Bronchial epithelial cell (primary cell): Measurements from ENCODE around the gene CCDC177. TPM values are rescaled to one million over a fixed set of nuclear protein-coding genes. Genes with fewer than 3 reads are reported as not detected.

ENCODE experiments used
- DNase-seq: peaks from one replicate; pipeline ENCODE4 v3.0.0-alpha.2; 2010; ENCODE audit warnings: low read depth
- FAIRE-seq: peaks from 2 replicates; lab custom pipeline; 2011; peaks lifted over from hg19 to GRCh38; lab: Jason Lieb, UNC
- H3K27me3 ChIP-seq: 2 replicates; pipeline ENCODE4 v1.5.1; 2011; ENCODE audit warnings: low read length; ENCODE audit not compliant: control insufficient read depth, insufficient read depth
- H3K36me3 ChIP-seq: 2 replicates; pipeline ENCODE4 v1.5.1; 2011; ENCODE audit warnings: low read length; ENCODE audit not compliant: control insufficient read depth, insufficient read depth
- H3K4me3 ChIP-seq: 2 replicates; pipeline ENCODE4 v1.5.1; 2011; ENCODE audit warnings: mild to moderate bottlenecking, low read depth, low read length, control low read depth
- total RNA-seq: library from RNA; depleted of rRNA; stranded (reverse); fragments of >200 nt; gene quantifications from 2 replicates; pipeline ENCODE4 v1.2.1, GENCODE V29; 2014
- TF ChIP-seq, protein P1 (sequence below): IDR thresholded peaks from 2 replicates; pipeline ENCODE4 v1.5.1; 2011; ENCODE audit warnings: mild to moderate bottlenecking, moderate library complexity, low read length, control low read depth, inconsistent platforms; ENCODE audit not compliant: insufficient read depth, severe bottlenecking

The CCDC177 gene
- total RNA-seq, 1 donor from 2014 or later = not detected

DNA sequence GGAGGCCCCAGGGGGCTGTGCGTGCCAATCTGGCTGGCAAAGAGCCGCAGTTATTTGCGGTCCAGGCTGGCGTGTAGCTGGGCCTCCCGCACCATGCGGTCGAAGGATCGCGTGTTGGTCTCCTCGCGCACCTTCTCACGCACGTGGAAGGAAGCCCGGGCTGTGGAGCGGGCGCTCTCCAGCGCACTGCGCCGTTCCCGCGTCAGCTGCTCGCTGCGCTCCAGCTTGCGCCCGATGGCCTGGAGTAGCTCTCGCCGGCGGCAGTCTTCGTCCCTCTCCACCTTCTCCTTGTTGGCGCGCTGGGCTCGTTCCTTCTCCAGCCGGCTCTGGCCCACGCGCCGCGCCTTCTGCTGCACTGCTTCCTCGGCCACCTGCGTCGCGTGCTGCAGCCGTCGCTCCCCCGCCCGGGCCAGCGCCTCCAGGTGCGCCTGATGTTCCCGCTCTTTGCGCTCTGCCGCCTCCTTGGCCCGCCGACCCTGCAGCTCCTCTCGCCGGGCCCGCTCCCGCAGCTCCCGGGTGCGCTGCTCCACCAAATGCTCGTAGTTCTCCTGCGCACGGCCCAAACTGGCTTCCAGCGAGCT is 3.1 kb downstream of the CCDC177 start:
- FAIRE-seq = no peak
- H3K36me3 ChIP-seq = no peaks in the 10 kb centered on the region

DNA sequence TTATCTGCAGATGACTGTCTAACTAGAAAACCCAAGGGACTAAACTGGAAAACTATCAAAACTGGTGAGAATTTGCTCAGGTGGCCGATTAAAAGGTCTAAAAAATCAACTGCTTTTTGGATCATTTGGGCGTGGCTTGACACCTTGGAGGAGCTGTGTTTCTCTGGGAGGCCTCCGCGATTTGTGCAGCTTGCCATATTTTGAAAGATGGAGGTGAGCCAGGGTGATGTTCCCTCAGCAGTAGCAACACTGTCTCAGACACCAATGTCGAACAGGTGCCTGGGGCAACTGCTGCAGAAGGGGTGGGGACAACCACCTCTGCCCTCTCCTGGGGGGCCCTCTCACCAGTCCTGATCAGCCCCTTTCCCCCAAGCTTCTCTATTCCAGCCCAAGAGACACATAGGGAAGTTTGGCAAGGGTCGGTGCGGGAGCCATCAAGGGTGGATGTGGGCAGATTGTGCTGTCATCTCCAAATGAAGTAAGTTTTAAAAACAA is 3.8 kb downstream of the CCDC177 start:
- Histone ChIP-seq H3K4me3 (no peak overlapping the region), H3K27me3 (peaks cover 45% of the 10 kb centered on the region), H3K36me3 (no peaks in the 10 kb centered on the region)
- TF ChIP-seq, protein P1, sequence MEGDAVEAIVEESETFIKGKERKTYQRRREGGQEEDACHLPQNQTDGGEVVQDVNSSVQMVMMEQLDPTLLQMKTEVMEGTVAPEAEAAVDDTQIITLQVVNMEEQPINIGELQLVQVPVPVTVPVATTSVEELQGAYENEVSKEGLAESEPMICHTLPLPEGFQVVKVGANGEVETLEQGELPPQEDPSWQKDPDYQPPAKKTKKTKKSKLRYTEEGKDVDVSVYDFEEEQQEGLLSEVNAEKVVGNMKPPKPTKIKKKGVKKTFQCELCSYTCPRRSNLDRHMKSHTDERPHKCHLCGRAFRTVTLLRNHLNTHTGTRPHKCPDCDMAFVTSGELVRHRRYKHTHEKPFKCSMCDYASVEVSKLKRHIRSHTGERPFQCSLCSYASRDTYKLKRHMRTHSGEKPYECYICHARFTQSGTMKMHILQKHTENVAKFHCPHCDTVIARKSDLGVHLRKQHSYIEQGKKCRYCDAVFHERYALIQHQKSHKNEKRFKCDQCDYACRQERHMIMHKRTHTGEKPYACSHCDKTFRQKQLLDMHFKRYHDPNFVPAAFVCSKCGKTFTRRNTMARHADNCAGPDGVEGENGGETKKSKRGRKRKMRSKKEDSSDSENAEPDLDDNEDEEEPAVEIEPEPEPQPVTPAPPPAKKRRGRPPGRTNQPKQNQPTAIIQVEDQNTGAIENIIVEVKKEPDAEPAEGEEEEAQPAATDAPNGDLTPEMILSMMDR = no peak
- no peak for DNase-seq
- no peak for FAIRE-seq

More for the DNA sequence above, 3.1 kb downstream of the CCDC177 start:
- TF ChIP-seq, protein P1 = no peak
- DNase-seq = no peak
- Histone ChIP-seq H3K4me3 (peak overlapping the region; percentile 11), H3K27me3 (peaks cover 48% of the 10 kb centered on the region)

DNA sequence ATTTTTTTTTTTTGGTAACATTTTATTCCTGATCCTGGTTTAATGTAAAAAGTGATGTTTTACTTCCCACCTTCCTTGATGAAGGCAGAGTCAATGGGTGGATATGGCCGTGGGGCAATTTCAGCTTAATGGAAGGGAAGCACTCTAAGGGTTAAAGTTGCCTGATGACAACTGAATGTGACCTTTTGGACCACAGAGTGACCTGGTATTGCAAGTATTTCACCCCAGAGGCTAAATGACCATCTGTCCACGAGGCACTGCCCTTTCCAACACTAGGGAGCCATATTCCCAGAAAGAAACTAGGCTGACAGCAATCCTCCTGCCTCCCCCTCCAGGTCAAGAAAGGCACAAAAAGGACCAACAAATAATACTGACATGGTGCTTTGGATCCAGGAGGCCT is 4.8 kb downstream of the CCDC177 start:
- H3K27me3 ChIP-seq = peaks cover 51% of the 10 kb centered on the region
- no peak for FAIRE-seq
- no peak overlapping the region for H3K4me3 ChIP-seq
- DNase-seq = no peak
- TF ChIP-seq, protein P1 = no peak
- no peaks in the 10 kb centered on the region for H3K36me3 ChIP-seq

DNA sequence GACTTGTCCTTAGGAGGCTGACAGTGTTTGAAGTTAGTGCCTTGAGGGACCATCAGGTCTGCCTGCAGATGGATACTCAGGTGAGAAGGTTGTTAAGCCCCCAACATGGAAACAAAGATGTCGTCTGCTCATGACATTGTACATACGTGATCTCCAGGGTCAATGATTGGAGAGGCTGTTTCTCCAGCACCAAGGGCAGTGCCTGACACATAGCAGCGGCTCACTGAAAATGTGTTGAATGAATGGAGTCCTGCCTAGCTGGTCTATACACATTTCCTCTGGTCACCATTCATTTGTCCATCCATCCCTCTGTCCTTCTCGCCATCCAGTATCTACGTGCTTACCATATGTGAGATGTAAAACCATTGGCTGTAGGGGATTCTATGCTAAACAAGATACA is 7.1 kb downstream of the CCDC177 start:
- Histone ChIP-seq H3K4me3 (no peak overlapping the region), H3K27me3 (peaks cover 38% of the 10 kb centered on the region), H3K36me3 (no peaks in the 10 kb centered on the region)
- TF ChIP-seq, protein P1 = no peak
- DNase-seq (no peak), FAIRE-seq (peak; percentile 66)

DNA sequence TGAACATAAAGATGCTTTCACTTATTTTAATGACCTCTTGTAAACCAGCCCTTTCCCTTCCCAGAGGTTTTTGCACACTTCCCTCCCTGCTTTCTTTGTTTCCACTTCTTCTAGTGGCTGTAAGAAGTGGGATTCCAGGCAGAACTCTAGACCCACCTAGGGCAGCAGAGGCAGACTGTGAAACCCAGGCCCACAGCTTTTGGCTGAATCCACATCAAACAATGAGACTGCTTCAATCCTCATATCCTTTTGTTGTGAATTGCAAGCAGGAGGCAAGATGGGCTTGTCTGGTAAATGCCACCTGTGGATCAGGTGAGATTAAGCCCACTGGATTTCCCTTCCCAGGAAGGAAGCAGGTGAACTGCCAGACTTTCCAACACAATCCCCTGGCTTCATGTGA is 12.8 kb downstream of the CCDC177 start:
- TF ChIP-seq, protein P1 = no peak
- no peak overlapping the region for H3K4me3 ChIP-seq
- DNase-seq (no peak), FAIRE-seq (no peak)
- H3K36me3 ChIP-seq = no peaks in the 10 kb centered on the region
- peaks cover 19% of the 10 kb centered on the region for H3K27me3 ChIP-seq

DNA sequence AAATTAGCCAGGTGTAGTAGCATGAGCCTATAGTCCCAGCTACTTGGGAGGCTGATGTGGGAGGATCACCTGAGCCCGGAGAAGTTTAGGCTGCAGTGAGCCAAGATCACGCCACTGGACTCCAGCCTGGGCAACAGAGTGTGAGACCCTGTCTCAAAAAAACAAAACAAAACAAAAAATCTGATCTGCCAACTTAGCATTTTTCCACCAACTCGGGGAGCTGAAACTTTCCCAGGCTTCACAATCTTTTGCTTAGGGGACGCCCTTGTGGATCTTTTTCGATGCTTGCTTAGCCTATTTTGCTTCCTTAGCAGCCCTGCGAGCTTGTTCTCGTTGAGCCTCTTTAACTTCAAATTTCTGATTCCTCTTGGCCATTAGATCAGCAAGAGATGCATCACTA is 13.8 kb downstream of the CCDC177 start:
- Histone ChIP-seq H3K4me3 (no peak overlapping the region), H3K27me3 (peaks cover 14% of the 10 kb centered on the region), H3K36me3 (no peaks in the 10 kb centered on the region)
- no peak for FAIRE-seq
- DNase-seq = no peak
- TF ChIP-seq, protein P1 = no peak
